Right lobe of liver (tissue), 4 donors: ENCODE data around the gene TNFSF13.

Experiments used
- POLR2A ChIP-seq: fragments of 450-650 bp; IDR thresholded peaks from one replicate; pipeline ENCODE4 v1.6.1; 2017; ENCODE audit warnings: antibody characterized with exemption, mild to moderate bottlenecking
- TF ChIP-seq, protein P1 (sequence below), 4 donors: fragments of 200-600 bp in 3 of 4; fragments of 450-650 bp in 1 of 4; IDR thresholded peaks; one replicate each; pipeline versions ENCODE4 v1.5.1 to v1.8.0; 2016 to 2022; ENCODE audit warnings: antibody characterized with exemption in 4 of 4, mild to moderate bottlenecking in 2 of 4
- donor health status: DM: no; HTN: no; CAD: no.
- donor health status: DM: no; HTN: no; CAD: no.
- donor health status: DM: no; HTN: yes; CAD: no.

DNA sequence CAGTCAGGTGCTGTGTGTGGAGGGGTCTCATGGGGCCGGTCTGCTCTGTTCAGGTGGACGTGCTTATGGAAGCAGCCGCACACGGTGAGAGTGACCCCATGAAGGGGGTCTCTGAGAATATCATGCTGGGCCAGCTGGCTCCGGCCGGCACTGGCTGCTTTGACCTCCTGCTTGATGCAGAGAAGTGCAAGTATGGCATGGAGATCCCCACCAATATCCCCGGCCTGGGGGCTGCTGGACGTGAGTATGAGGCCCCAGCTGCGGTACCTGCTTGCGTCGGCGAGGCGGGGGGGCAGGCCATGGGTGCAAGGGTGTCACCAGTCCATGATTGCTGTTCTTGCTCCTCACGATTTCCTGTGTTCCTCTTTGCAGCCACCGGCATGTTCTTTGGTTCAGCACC is 46.4 kb upstream of the TNFSF13 start:
- no peak for TF ChIP-seq POLR2A
- TF ChIP-seq, protein P1, sequence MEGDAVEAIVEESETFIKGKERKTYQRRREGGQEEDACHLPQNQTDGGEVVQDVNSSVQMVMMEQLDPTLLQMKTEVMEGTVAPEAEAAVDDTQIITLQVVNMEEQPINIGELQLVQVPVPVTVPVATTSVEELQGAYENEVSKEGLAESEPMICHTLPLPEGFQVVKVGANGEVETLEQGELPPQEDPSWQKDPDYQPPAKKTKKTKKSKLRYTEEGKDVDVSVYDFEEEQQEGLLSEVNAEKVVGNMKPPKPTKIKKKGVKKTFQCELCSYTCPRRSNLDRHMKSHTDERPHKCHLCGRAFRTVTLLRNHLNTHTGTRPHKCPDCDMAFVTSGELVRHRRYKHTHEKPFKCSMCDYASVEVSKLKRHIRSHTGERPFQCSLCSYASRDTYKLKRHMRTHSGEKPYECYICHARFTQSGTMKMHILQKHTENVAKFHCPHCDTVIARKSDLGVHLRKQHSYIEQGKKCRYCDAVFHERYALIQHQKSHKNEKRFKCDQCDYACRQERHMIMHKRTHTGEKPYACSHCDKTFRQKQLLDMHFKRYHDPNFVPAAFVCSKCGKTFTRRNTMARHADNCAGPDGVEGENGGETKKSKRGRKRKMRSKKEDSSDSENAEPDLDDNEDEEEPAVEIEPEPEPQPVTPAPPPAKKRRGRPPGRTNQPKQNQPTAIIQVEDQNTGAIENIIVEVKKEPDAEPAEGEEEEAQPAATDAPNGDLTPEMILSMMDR (IDR thresholded peaks at IDR 0.05), result no peak
